Measurements from ENCODE around the gene OR51D1.

Gene OR51D1

GRCh38 chr11:4645974-4646373, 8.7 kb downstream of the OR51D1 start:
- no peak for DNase-seq

GRCh38 chr11:4647766-4648165, 10.5 kb downstream of the OR51D1 start:
- no peak for DNase-seq

GRCh38 chr11:4654635-4655369, 17.5 kb downstream of the OR51D1 start:
- DNase-seq: no peak

- DNase-seq: no peak
Measured at GRCh38 chr11:4658629-4659445, 21.6 kb downstream of the OR51D1 start.

- no peak for DNase-seq
Measured at GRCh38 chr11:4662876-4663275, 25.6 kb downstream of the OR51D1 start.

GRCh38 chr11:4664183-4664582, 26.9 kb downstream of the OR51D1 start:
- DNase-seq: no peak

GRCh38 chr11:4664786-4665185, 27.5 kb downstream of the OR51D1 start:
- DNase-seq: no peak

- no peak for DNase-seq
Measured at GRCh38 chr11:4665424-4665823, 28.1 kb downstream of the OR51D1 start.

GRCh38 chr11:4671741-4672140, 34.5 kb downstream of the OR51D1 start:
- DNase-seq: no peak

GRCh38 chr11:4672470-4672869, 35.2 kb downstream of the OR51D1 start:
- DNase-seq: no peak

- DNase-seq: no peak
Measured at GRCh38 chr11:4673781-4674180, 36.5 kb downstream of the OR51D1 start.

GRCh38 chr11:4677948-4678347, 40.7 kb downstream of the OR51D1 start:
- DNase-seq: no peak

- DNase-seq: no peak
Measured at GRCh38 chr11:4680341-4680740, 43.1 kb downstream of the OR51D1 start.

GRCh38 chr11:4682623-4683419, 45.5 kb downstream of the OR51D1 start:
- no peak for DNase-seq

- DNase-seq: no peak
Measured at GRCh38 chr11:4684631-4685285, 47.5 kb downstream of the OR51D1 start.
